ENCODE measurements around the gene HDAC11. TPM values are rescaled to one million over a fixed set of nuclear protein-coding genes. Genes with fewer than 3 reads are reported as not detected.

Gene HDAC11
- total and polyA plus RNA-seq, 2 experiments from 2014 or later = 11.7 to 12.2 TPM

DNA sequence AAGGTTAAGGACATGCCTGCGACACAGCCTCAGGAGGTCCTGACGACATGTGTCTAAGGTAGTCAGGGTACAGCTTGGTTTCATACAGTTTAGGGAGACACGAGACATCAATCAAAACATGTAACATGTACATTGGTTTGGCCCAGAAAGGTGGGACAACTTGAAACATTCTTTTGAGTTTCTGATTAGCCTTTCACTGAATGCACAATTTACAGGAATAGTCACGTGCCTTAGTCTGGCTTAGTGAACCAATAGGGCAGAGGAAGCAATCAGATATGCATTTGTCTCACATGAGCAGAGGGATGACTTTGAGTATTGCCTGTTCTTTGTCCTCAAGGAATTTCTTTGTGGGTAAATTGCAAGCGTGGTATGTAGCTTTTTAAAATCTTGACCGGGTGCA is 24.5 kb upstream of the HDAC11 start:
- Histone ChIP-seq H3K9ac (no peak overlapping the region), H3K4me3 (no peak overlapping the region), H3K27ac (no peak overlapping the region), H4K20me1 (ENCODE audit: insufficient read depth) (no peaks in the 10 kb centered on the region), H3K4me1 (ENCODE audit: insufficient read depth) (0 out of 2 replicates have a peak, but pooled peaks cover 4% of the 10 kb centered on the region), H3K79me2 (ENCODE audit: insufficient read depth) (no peaks in the 10 kb centered on the region), H3K27me3 (replicated peaks; ENCODE audit: insufficient read depth) (no peaks in the 10 kb centered on the region), H3K4me2 (ENCODE audit: unreplicated experiment) (no peak overlapping the region), H3K36me3 (ENCODE audit: low read depth) (no peaks in the 10 kb centered on the region), H3F3A (ENCODE audit: insufficient read depth) (peaks cover 12% of the 10 kb centered on the region), H2AFZ (no peak overlapping the region), H3K9me2 (ENCODE audit: insufficient read depth) (no peaks in the 10 kb centered on the region), H3K9me3 (ENCODE audit: low read depth) (no peaks in the 10 kb centered on the region)
- in situ Hi-C loops (cut with MboI) = loop anchor here (10.0 kb wide), 1 partner anchor 371 kb away; no protein-coding TSS in a partner anchor
- TF ChIP-seq EZH2phosphoT487 (IDR thresholded peaks at IDR 0.05; ENCODE audit: insufficient read depth, low read depth) = no peak
- no peak for TF ChIP-seq EZH2 (IDR thresholded peaks at IDR 0.05; ENCODE audit: insufficient read depth, poor library complexity, severe bottlenecking)
- 59 to 67% methylated on average over 6 of the region's 6 CpGs for WGBS, 2 experiments (ENCODE audit: low coverage in 1 of 2, low lambda C conversion rate in 2 of 2, missing lambda C conversion rate in 2 of 2)
- DNase-seq = no peak

GRCh38 chr3:13457593-13457992 is 22.5 kb upstream of the HDAC11 start:
- no peak for DNase-seq
- no peak overlapping the region for H3K27ac ChIP-seq
- H4K20me1 ChIP-seq (ENCODE audit: insufficient read depth) = no peaks in the 10 kb centered on the region
- H3K4me1 ChIP-seq (ENCODE audit: insufficient read depth) = no peaks in the 10 kb centered on the region
- H3K27me3 ChIP-seq (replicated peaks; ENCODE audit: insufficient read depth) = peaks cover 3% of the 10 kb centered on the region; the same call in 1 of the 2 replicates
- WGBS, 2 experiments (ENCODE audit: low coverage in 1 of 2, low lambda C conversion rate in 2 of 2, missing lambda C conversion rate in 2 of 2) = 77 to 87% methylated on average over 4 of the region's 4 CpGs
- no peak overlapping the region for H2AFZ ChIP-seq
- no peak overlapping the region for H3K4me3 ChIP-seq
- no peak for TF ChIP-seq EZH2phosphoT487 (IDR thresholded peaks at IDR 0.05; ENCODE audit: insufficient read depth, low read depth)
- no peak for TF ChIP-seq EZH2 (IDR thresholded peaks at IDR 0.05; ENCODE audit: insufficient read depth, poor library complexity, severe bottlenecking)
- peaks cover 1% of the 10 kb centered on the region; the same call in 1 of the 2 replicates for H3F3A ChIP-seq (ENCODE audit: insufficient read depth)
- H3K36me3 ChIP-seq (ENCODE audit: low read depth) = no peaks in the 10 kb centered on the region
- H3K9me2 ChIP-seq (ENCODE audit: insufficient read depth) = no peaks in the 10 kb centered on the region
- no peak overlapping the region for H3K9ac ChIP-seq
- H3K9me3 ChIP-seq (ENCODE audit: low read depth) = no peaks in the 10 kb centered on the region
- H3K79me2 ChIP-seq (ENCODE audit: insufficient read depth) = no peaks in the 10 kb centered on the region
- in situ Hi-C loops (cut with MboI) = loop anchor here (10.0 kb wide), 1 partner anchor 373 kb away; no protein-coding TSS in a partner anchor
- H3K4me2 ChIP-seq (ENCODE audit: unreplicated experiment) = no peak overlapping the region

DNA sequence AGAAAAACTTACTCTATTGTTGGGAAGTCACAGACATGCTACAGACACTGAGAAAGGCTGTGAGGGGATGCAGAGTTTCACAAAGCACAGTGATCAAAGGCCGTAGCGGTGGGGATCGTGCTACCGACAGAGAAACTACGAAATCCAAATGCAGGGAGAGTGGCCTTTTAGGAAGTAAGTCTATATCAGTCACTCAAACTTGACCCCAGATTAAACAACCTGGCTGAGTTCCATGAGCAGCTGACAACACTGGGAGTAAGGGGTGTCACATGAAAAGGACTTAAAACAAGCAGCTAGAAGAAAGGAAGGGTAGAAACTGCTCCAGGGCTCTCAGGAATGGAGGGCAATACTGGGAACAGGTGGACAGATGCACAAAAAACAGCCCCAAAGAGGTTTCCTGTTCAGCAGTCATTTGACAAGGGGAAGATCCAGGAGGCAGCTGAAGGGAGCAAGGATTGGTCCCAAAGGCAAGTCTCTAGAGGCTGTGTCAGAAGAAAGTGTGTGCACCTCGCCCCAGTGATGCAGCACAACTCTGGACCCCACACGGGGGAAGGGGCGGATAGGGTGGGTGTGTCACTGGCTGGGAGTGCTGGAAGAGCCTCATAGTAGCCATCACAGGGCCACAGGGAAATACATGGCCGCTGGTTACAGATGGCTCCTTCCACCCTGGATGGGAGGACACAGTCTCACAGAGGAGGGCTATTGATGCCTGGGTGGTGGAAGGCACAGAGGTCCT is 20.3 kb upstream of the HDAC11 start:
- Histone ChIP-seq H3K9me2 (ENCODE audit: insufficient read depth) (no peaks in the 10 kb centered on the region), H3K9me3 (ENCODE audit: low read depth) (no peaks in the 10 kb centered on the region), H3K79me2 (ENCODE audit: insufficient read depth) (no peaks in the 10 kb centered on the region), H3K36me3 (ENCODE audit: low read depth) (no peaks in the 10 kb centered on the region), H2AFZ (no peak overlapping the region), H3K27ac (no peak overlapping the region), H3K4me2 (ENCODE audit: unreplicated experiment) (no peak overlapping the region), H4K20me1 (ENCODE audit: insufficient read depth) (no peaks in the 10 kb centered on the region), H3K27me3 (replicated peaks; ENCODE audit: insufficient read depth) (peaks cover 10% of the 10 kb centered on the region; the same call in 1 of the 2 replicates), H3K9ac (no peak overlapping the region), H3K4me3 (no peak overlapping the region), H3K4me1 (ENCODE audit: insufficient read depth) (no peaks in the 10 kb centered on the region), H3F3A (ENCODE audit: insufficient read depth) (no peaks in the 10 kb centered on the region)
- no peak for DNase-seq
- TF ChIP-seq EZH2 (IDR thresholded peaks at IDR 0.05; ENCODE audit: insufficient read depth, poor library complexity, severe bottlenecking) = no peak
- TF ChIP-seq EZH2phosphoT487 (IDR thresholded peaks at IDR 0.05; ENCODE audit: insufficient read depth, low read depth) = no peak
- WGBS, 2 experiments (ENCODE audit: low coverage in 1 of 2, low lambda C conversion rate in 2 of 2, missing lambda C conversion rate in 2 of 2) = 61 to 63% methylated on average over 9 of the region's 9 CpGs
- in situ Hi-C loops (cut with MboI) = loop anchor here (10.0 kb wide), 1 partner anchor 375 kb away; no protein-coding TSS in a partner anchor

- WGBS, 2 experiments (ENCODE audit: low coverage in 1 of 2, low lambda C conversion rate in 2 of 2, missing lambda C conversion rate in 2 of 2) = 68 to 71% methylated on average over 7 of the region's 7 CpGs
- H3K4me2 ChIP-seq (ENCODE audit: unreplicated experiment) = no peak overlapping the region
- in situ Hi-C loops (cut with MboI) = no loop called here
Observed at GRCh38 chr3:13460341-13460736, 19.8 kb upstream of the HDAC11 start.

More at GRCh38 chr3:13460341-13460736, 19.8 kb upstream of the HDAC11 start:
- no peak overlapping the region for H3K9ac ChIP-seq
- H3K9me2 ChIP-seq (ENCODE audit: insufficient read depth) = no peaks in the 10 kb centered on the region
- no peaks in the 10 kb centered on the region for H3F3A ChIP-seq (ENCODE audit: insufficient read depth)
- H3K79me2 ChIP-seq (ENCODE audit: insufficient read depth) = no peaks in the 10 kb centered on the region
- no peaks in the 10 kb centered on the region for H4K20me1 ChIP-seq (ENCODE audit: insufficient read depth)
- H3K4me3 ChIP-seq = no peak overlapping the region
- peaks cover 16% of the 10 kb centered on the region for H3K27me3 ChIP-seq (replicated peaks; ENCODE audit: insufficient read depth)
- TF ChIP-seq EZH2phosphoT487 (IDR thresholded peaks at IDR 0.05; ENCODE audit: insufficient read depth, low read depth) = no peak
- no peak for TF ChIP-seq EZH2 (IDR thresholded peaks at IDR 0.05; ENCODE audit: insufficient read depth, poor library complexity, severe bottlenecking)
- H2AFZ ChIP-seq = no peak overlapping the region
- no peaks in the 10 kb centered on the region for H3K36me3 ChIP-seq (ENCODE audit: low read depth)
- DNase-seq = no peak
- H3K9me3 ChIP-seq (ENCODE audit: low read depth) = no peaks in the 10 kb centered on the region
- no peaks in the 10 kb centered on the region for H3K4me1 ChIP-seq (ENCODE audit: insufficient read depth)
- H3K27ac ChIP-seq = no peak overlapping the region

Data from GM23248 (cell line).